Keratinocyte (primary cell): ENCODE data around the gene MAP3K5. TPM values are rescaled to one million over a fixed set of nuclear protein-coding genes. Genes with fewer than 3 reads are reported as not detected.

Experiments
- DNase-seq: peaks from one replicate; pipeline ENCODE4 v3.0.0-alpha.2; 2011; ENCODE audit warnings: low read depth, missing footprints, low spot score
- FAIRE-seq: peaks from 2 replicates; lab custom pipeline; 2011; peaks lifted over from hg19 to GRCh38; lab: Jason Lieb, UNC
- H2AFZ ChIP-seq: 2 replicates; pipeline ENCODE4 v1.6.0; 2012; ENCODE audit warnings: low read length, control low read depth, inconsistent platforms; ENCODE audit not compliant: control insufficient read depth
- H3K27ac ChIP-seq: 2 replicates; pipeline ENCODE4 v1.5.1; 2011; ENCODE audit warnings: low read length; ENCODE audit not compliant: control insufficient read depth, insufficient read depth
- H3K27me3 ChIP-seq: 3 replicates; pipeline ENCODE4 v1.6.0; 2011; ENCODE audit warnings: low read length; ENCODE audit not compliant: control insufficient read depth, insufficient read depth; ENCODE audit errors: extremely low read depth
- H3K36me3 ChIP-seq, 2 experiments: 2 replicates in 1 of 2; 3 replicates in 1 of 2; pipeline ENCODE4 v1.5.1; 2011; ENCODE audit warnings: low read length in 2 of 2, mild to moderate bottlenecking in 1 of 2; ENCODE audit not compliant: control insufficient read depth in 2 of 2, insufficient read depth in 2 of 2; ENCODE audit errors: extremely low read depth in 1 of 2
- H3K4me1 ChIP-seq: 3 replicates; pipeline ENCODE4 v1.5.1; 2011; ENCODE audit warnings: low read length; ENCODE audit not compliant: control insufficient read depth, insufficient read depth; ENCODE audit errors: extremely low read depth
- H3K4me2 ChIP-seq: 3 replicates; pipeline ENCODE4 v1.6.0; 2011; ENCODE audit warnings: low read depth, low read length; ENCODE audit not compliant: control insufficient read depth, insufficient read depth; ENCODE audit errors: extremely low read depth
- H3K4me3 ChIP-seq, 3 experiments: fragments of 200-600 bp in 1 of 3; sonication (generic) in 1 of 3; 2 replicates in 2 of 3; 3 replicates in 1 of 3; pipeline ENCODE4 v1.5.1; 2011 to 2016; ENCODE audit warnings: low read length in 3 of 3, mild to moderate bottlenecking in 3 of 3, control low read depth in 2 of 3, inconsistent platforms in 1 of 3, low read depth in 1 of 3, mixed read lengths in 1 of 3, mixed run types in 1 of 3, moderate library complexity in 1 of 3; ENCODE audit not compliant: control insufficient read depth in 2 of 3, insufficient read depth in 2 of 3; ENCODE audit errors: extremely low read depth in 1 of 3
- H3K79me2 ChIP-seq: 2 replicates; pipeline ENCODE4 v1.6.0; 2012; ENCODE audit warnings: low read length; ENCODE audit not compliant: control insufficient read depth, insufficient read depth
- H3K9ac ChIP-seq: 3 replicates; pipeline ENCODE4 v1.6.0; 2011; ENCODE audit warnings: low read length; ENCODE audit not compliant: control insufficient read depth, insufficient read depth; ENCODE audit errors: extremely low read depth
- H3K9me1 ChIP-seq: 3 replicates; pipeline ENCODE4 v1.6.0; 2011; ENCODE audit warnings: low read length; ENCODE audit not compliant: control insufficient read depth, insufficient read depth; ENCODE audit errors: extremely low read depth
- H3K9me3 ChIP-seq: 2 replicates; pipeline ENCODE4 v1.5.1; 2012; ENCODE audit warnings: low read depth, low read length; ENCODE audit not compliant: control insufficient read depth
- H4K20me1 ChIP-seq: 3 replicates; pipeline ENCODE4 v1.6.0; 2011; ENCODE audit warnings: low read length; ENCODE audit not compliant: control insufficient read depth, insufficient read depth; ENCODE audit errors: extremely low read depth
- CTCF ChIP-seq, 3 experiments: IDR thresholded peaks in 1 of 3; conservative IDR thresholded peaks in 1 of 3; optimal IDR thresholded peaks in 1 of 3; 2 replicates in 2 of 3; 3 replicates in 1 of 3; pipeline versions ENCODE3 to v1.5.1; 2011; ENCODE audit warnings: low read length in 3 of 3, mild to moderate bottlenecking in 3 of 3, moderate library complexity in 2 of 3, control low read depth in 1 of 3, inconsistent platforms in 1 of 3; ENCODE audit not compliant: insufficient read depth in 2 of 3; ENCODE audit errors: extremely low read depth in 1 of 3
- EZH2 ChIP-seq: IDR thresholded peaks from one replicate; pipeline ENCODE4 v1.6.1; 2012; ENCODE audit warnings: inconsistent platforms, mild to moderate bottlenecking, low read length, moderate library complexity
- dilution Hi-C: fragments of 300-500 bp; cut with MboI; formaldehyde crosslinking; loops from one replicate; pipeline ENCODE4 v1.7.0; 2020; ENCODE audit warnings: low sequenced_read_pairs; ENCODE audit not compliant: extremely low pct_ligation_motif_present
- polyA plus RNA-seq, 5 experiments: library from polyadenylated mRNA; depleted of rRNA in 3 of 5; stranded (reverse) in 3 of 5; stranded (forward) in 1 of 5; unstranded in 1 of 5; fragments of >200 nt; gene quantifications; 1 replicate in 1 of 5; 2 replicates in 3 of 5; 3 replicates in 1 of 5; pipeline versions ENCODE4 v1.2.1 to v1.2.3, GENCODE V29; 2011 to 2012; ENCODE audit warnings: missing spikeins in 2 of 5, low read depth in 1 of 5, low replicate concordance in 1 of 5

Gene MAP3K5
- polyA plus RNA-seq, 1 donor (not counting 4 experiments of a cell fraction or from before 2014, with no cell fraction given), result 3.4 TPM

GRCh38 chr6:136812174-136812573, 19.9 kb upstream of the MAP3K5 start:
- Histone ChIP-seq H3K4me3 (no peak overlapping the region), H3K9me1 (no peaks in the 10 kb centered on the region), H3K9ac (no peak overlapping the region), H2AFZ (no peak overlapping the region), H3K36me3 (no peaks in the 10 kb centered on the region), H3K4me1 (no peaks in the 10 kb centered on the region), H3K27ac (no peak overlapping the region), H4K20me1 (no peaks in the 10 kb centered on the region), H3K79me2 (no peaks in the 10 kb centered on the region), H3K4me2 (no peak overlapping the region), H3K27me3 (no peaks in the 10 kb centered on the region), H3K9me3 (no peaks in the 10 kb centered on the region)
- FAIRE-seq, result no peak
- dilution Hi-C loops, result no loop called here
- no peak for DNase-seq
- no peak for TF ChIP-seq CTCF (optimal IDR thresholded peaks at IDR 0.05 in 1 of 3, IDR thresholded peaks at IDR 0.05 in 1 of 3, conservative IDR thresholded peaks at IDR 0.05 in 1 of 3; ENCODE audit: extremely low read depth in 1 of 3, insufficient read depth in 2 of 3, low read length in 3 of 3)
- no peak for TF ChIP-seq EZH2

- no peaks in the 10 kb centered on the region for H3K36me3 ChIP-seq
- no peak overlapping the region for H3K4me3 ChIP-seq
- no peaks in the 10 kb centered on the region for H3K9me1 ChIP-seq
- H3K9ac ChIP-seq, result no peak overlapping the region
- no peaks in the 10 kb centered on the region for H3K27me3 ChIP-seq
- no peak overlapping the region for H3K27ac ChIP-seq
- no peaks in the 10 kb centered on the region for H3K9me3 ChIP-seq
- no peak for TF ChIP-seq CTCF (optimal IDR thresholded peaks at IDR 0.05 in 1 of 3, IDR thresholded peaks at IDR 0.05 in 1 of 3, conservative IDR thresholded peaks at IDR 0.05 in 1 of 3; ENCODE audit: extremely low read depth in 1 of 3, insufficient read depth in 2 of 3, low read length in 3 of 3)
- no peak for TF ChIP-seq EZH2
- DNase-seq, result no peak
- dilution Hi-C loops, result no loop called here
- H2AFZ ChIP-seq, result no peak overlapping the region
- no peaks in the 10 kb centered on the region for H3K79me2 ChIP-seq
- H3K4me2 ChIP-seq, result no peak overlapping the region
- no peaks in the 10 kb centered on the region for H4K20me1 ChIP-seq
- H3K4me1 ChIP-seq, result no peaks in the 10 kb centered on the region
- FAIRE-seq, result no peak
Observed at GRCh38 chr6:136811272-136811671, 19.0 kb upstream of the MAP3K5 start.
